K562 treated with DMSO at 1 percent for 24 hours (cell line): ENCODE measurements around the gene CABP4. TPM values are rescaled to one million over a fixed set of nuclear protein-coding genes. Genes with fewer than 3 reads are reported as not detected.

ENCODE experiments used
- total RNA-seq: library from RNA; unstranded; fragments of 300-600 nt; gene quantifications from 2 replicates; pipeline ENCODE4 v1.2.3, GENCODE V29; 2022; ENCODE audit warnings: low read depth; ENCODE audit not compliant: insufficient read depth

The CABP4 gene
- total RNA-seq = not detected in 2 replicates

GRCh38 chr11:67455054-67455453 lies at the start of gene CABP4:
Gene CABP4, plus strand, starts transcription at chr11:67455354. Its CDS starts 70 bp downstream, at chr11:67455424.

GRCh38 chr11:67415501-67416304 lies 39.5 kb upstream of the CABP4 start, which contains the start of gene CARNS1:
Gene CARNS1, plus strand, starts transcription at chr11:67415678. Its CDS starts 522 bp downstream, at chr11:67416200.

GRCh38 chr11:67428052-67429001 lies 26.8 kb upstream of the CABP4 start, which contains the start of gene RPS6KB2:
Gene RPS6KB2, plus strand, starts transcription at chr11:67428494. Its CDS starts 52 bp downstream, at chr11:67428546.

GRCh38 chr11:67437082-67437808 lies 17.9 kb upstream of the CABP4 start, which contains the start of gene PTPRCAP:
Gene PTPRCAP, minus strand, starts transcription at chr11:67437682. Its CDS starts 63 bp downstream, at chr11:67437619.

GRCh38 chr11:67452141-67452952 lies 2.8 kb upstream of the CABP4 start, which contains the start of gene GPR152:
Gene GPR152, minus strand, starts transcription at chr11:67452729. Its CDS starts 5 bp downstream, at chr11:67452724.

GRCh38 chr11:67468759-67469507 lies 13.8 kb downstream of the CABP4 start, which contains the start of gene TMEM134:
Gene TMEM134, minus strand, starts transcription at chr11:67469251. Its CDS starts 59 bp downstream, at chr11:67469192.

GRCh38 chr11:67482827-67483798 lies 28.0 kb downstream of the CABP4 start, which contains the start of gene AIP:
Gene AIP, plus strand, starts transcription at chr11:67483026. Its CDS starts 133 bp downstream, at chr11:67483159.

GRCh38 chr11:67504950-67505581 lies 49.9 kb downstream of the CABP4 start, which contains the start of gene PITPNM1:
Gene PITPNM1, minus strand, starts transcription at chr11:67505363. Its CDS starts 1,183 bp downstream, at chr11:67504180.

GRCh38 chr11:67507864-67508485 lies 52.8 kb downstream of the CABP4 start, which contains the start of gene CDK2AP2:
Gene CDK2AP2, minus strand, starts transcription at chr11:67508162. Its CDS starts 80 bp downstream, at chr11:67508082.

Other genes with a start within 250 kb of the CABP4 start
- gene GRK2, start 188.9 kb upstream of the CABP4 start, total RNA-seq = 159 and 169 TPM in 2 replicates
- gene ANKRD13D, start 166.1 kb upstream of the CABP4 start, total RNA-seq = 60.2 and 68.6 TPM in 2 replicates
- gene SSH3, start 151.8 kb upstream of the CABP4 start, total RNA-seq = 2.0 and 4.3 TPM in 2 replicates
- 142 and 157 TPM in 2 replicates for gene POLD4, start 101.8 kb upstream of the CABP4 start, total RNA-seq
- gene CLCF1, start 81.8 kb upstream of the CABP4 start, total RNA-seq = 3.6 and 3.7 TPM in 2 replicates
- gene RAD9A, start 63.4 kb upstream of the CABP4 start, total RNA-seq = 55.0 and 57.0 TPM in 2 replicates
- gene PPP1CA, start 53.5 kb upstream of the CABP4 start, total RNA-seq = 384 and 414 TPM in 2 replicates
- gene TBC1D10C, start 51.3 kb upstream of the CABP4 start, total RNA-seq = 1.0 and 1.7 TPM in 2 replicates
- gene CARNS1, start 39.7 kb upstream of the CABP4 start, total RNA-seq = 0.20 TPM in 1 of 2 replicates, not detected in the other
- gene RPS6KB2, start 26.9 kb upstream of the CABP4 start, total RNA-seq = 110 and 111 TPM in 2 replicates
- gene PTPRCAP, start 17.7 kb upstream of the CABP4 start, total RNA-seq = 2.6 and 4.1 TPM in 2 replicates
- 282 and 302 TPM in 2 replicates for gene CORO1B, start 11.9 kb upstream of the CABP4 start, total RNA-seq
- gene GPR152, start 2.6 kb upstream of the CABP4 start, total RNA-seq = not detected in 2 replicates
- gene TMEM134, start 13.9 kb downstream of the CABP4 start, total RNA-seq = 42.4 and 59.3 TPM in 2 replicates
- gene AIP, start 27.7 kb downstream of the CABP4 start, total RNA-seq = 121 and 135 TPM in 2 replicates
- 54.2 and 68.6 TPM in 2 replicates for gene PITPNM1, start 50.0 kb downstream of the CABP4 start, total RNA-seq
- 120 and 125 TPM in 2 replicates for gene CDK2AP2, start 52.8 kb downstream of the CABP4 start, total RNA-seq
- not detected in 2 replicates for gene CABP2, start 68.1 kb downstream of the CABP4 start, total RNA-seq
- 2,484 and 2,621 TPM in 2 replicates for gene GSTP1, start 128.5 kb downstream of the CABP4 start, total RNA-seq
- gene NDUFV1, start 151.6 kb downstream of the CABP4 start, total RNA-seq = 248 and 298 TPM in 2 replicates
- gene NUDT8, start 174.6 kb downstream of the CABP4 start, total RNA-seq = 26.7 and 30.8 TPM in 2 replicates
- 0.30 TPM in 1 of 2 replicates, not detected in the other for gene TBX10, start 184.4 kb downstream of the CABP4 start, total RNA-seq
- gene ACY3, start 195.4 kb downstream of the CABP4 start, total RNA-seq = not detected in 2 replicates
- gene ALDH3B2, start 219.3 kb downstream of the CABP4 start, total RNA-seq = not detected in 2 replicates